HCT116 (cell line): ENCODE results near the gene IGF2BP3. TPM values are rescaled to one million over a fixed set of nuclear protein-coding genes. Genes with fewer than 3 reads are reported as not detected.

Experiments
- ATAC-seq: fragments of 200-7000 bp; cut with Tn5 transposase; 2 replicates; pipeline ENCODE4 v1.9.1; 2020; ENCODE audit warnings: mild to moderate bottlenecking, moderate library complexity
- BruUV-seq: library from RNA; stranded (reverse); fragments of 400-500 nt; replicated peaks from 2 replicates; lab custom pipeline; 2021; lab: Mats Ljungman, UMichigan
- CTCF ChIA-PET: fragments of 300-600 bp; sonication (Branson Sonifier 250); formaldehyde crosslinking; loops from one replicate; lab custom pipeline; 2021; ENCODE audit warnings: antibody characterized with exemption; lab: Charles Lee
- POLR2A ChIA-PET: fragments of 300-600, 350-600 bp; sonication (Branson Sonifier 250); formaldehyde crosslinking; loops from one replicate; lab custom pipeline; 2021; ENCODE audit warnings: antibody characterized with exemption; lab: Charles Lee
- RAD21 ChIA-PET, 2 experiments: fragments of 300-600 bp; sonication (Branson Sonifier 250); formaldehyde crosslinking; loops; one replicate each; lab custom pipeline; 2023; ENCODE audit warnings: low total read pairs in 2 of 2; ENCODE audit not compliant: uncharacterized antibody in 2 of 2, unreplicated experiment in 2 of 2, low non-redundant PET in 1 of 2; lab: Charles Lee
- DNase-seq: peaks from one replicate; pipeline ENCODE4 v3.0.0-alpha.2; 2010; ENCODE audit warnings: low read depth, low spot score
- H2AFZ ChIP-seq: fragments of 200-600 bp; shearing (Covaris generic), sonication (generic); 2 replicates; pipeline ENCODE4 v1.6.1; 2017; ENCODE audit warnings: low read depth, mixed run types, mixed read lengths, antibody characterized with exemption, low read length; ENCODE audit not compliant: poor library complexity, severe bottlenecking
- H3K27ac ChIP-seq: 2 replicates; pipeline ENCODE4 v1.5.1; 2012; ENCODE audit warnings: low read depth, low read length
- H3K27me3 ChIP-seq: fragments of 200-600 bp; sonication (generic); 2 replicates; pipeline ENCODE4 v1.6.1; 2016; ENCODE audit warnings: mixed run types, low read length, mixed read lengths; ENCODE audit not compliant: insufficient read depth
- H3K36me3 ChIP-seq, 2 experiments: fragments of 200-500 bp in 1 of 2; fragments of 200-600 bp in 1 of 2; sonication (Bioruptor generic) in 1 of 2; sonication (generic) in 1 of 2; 2 replicates each; pipeline versions ENCODE4 v1.5.1 to v1.6.1; 2014 to 2016; ENCODE audit warnings: low read length in 2 of 2, inconsistent platforms in 1 of 2, mixed read lengths in 1 of 2, mixed run types in 1 of 2; ENCODE audit not compliant: insufficient read depth in 2 of 2, control insufficient read depth in 1 of 2
- H3K4me1 ChIP-seq, 2 experiments: fragments of 200-600 bp in 1 of 2; sonication (generic) in 1 of 2; 2 replicates each; pipeline versions ENCODE4 v1.5.1 to v1.6.1; 2012 to 2017; ENCODE audit warnings: low read length in 2 of 2, inconsistent platforms in 1 of 2, mild to moderate bottlenecking in 1 of 2, mixed read lengths in 1 of 2, mixed run types in 1 of 2, moderate library complexity in 1 of 2; ENCODE audit not compliant: insufficient read depth in 2 of 2, control insufficient read depth in 1 of 2
- H3K4me2 ChIP-seq: fragments of 200-600 bp; sonication (generic); 2 replicates; pipeline ENCODE4 v1.6.1; 2017; ENCODE audit warnings: mixed run types, low read length, mixed read lengths
- H3K4me3 ChIP-seq, 2 experiments: fragments of 200-600 bp in 1 of 2; sonication (generic) in 1 of 2; replicated peaks in 1 of 2; 2 replicates each; pipeline ENCODE4 v1.5.1; 2011 to 2016; ENCODE audit warnings: low read length in 2 of 2, control low read depth in 1 of 2, low read depth in 1 of 2, mild to moderate bottlenecking in 1 of 2, mixed read lengths in 1 of 2, mixed run types in 1 of 2
- H3K79me2 ChIP-seq: fragments of 200-600 bp; sonication (generic); 2 replicates; pipeline ENCODE4 v1.6.1; 2017; ENCODE audit warnings: mild to moderate bottlenecking, mixed run types, low read length, moderate library complexity, mixed read lengths; ENCODE audit not compliant: insufficient read depth
- H3K9ac ChIP-seq: fragments of 200-600 bp; sonication (generic); 2 replicates; pipeline ENCODE4 v1.6.1; 2016; ENCODE audit warnings: low read length, mixed read lengths
- H3K9me2 ChIP-seq: fragments of 200-600 bp; sonication (generic), shearing (Covaris generic); 2 replicates; pipeline ENCODE4 v1.6.1; 2017; ENCODE audit warnings: mixed run types, mild to moderate bottlenecking, moderate library complexity; ENCODE audit not compliant: insufficient read depth
- H3K9me3 ChIP-seq, 2 experiments: fragments of 200-500 bp in 1 of 2; fragments of 200-600 bp in 1 of 2; sonication (Bioruptor generic) in 1 of 2; sonication (generic) in 1 of 2; 2 replicates each; pipeline ENCODE4 v1.6.1; 2014 to 2017; ENCODE audit warnings: low read length in 2 of 2, mixed read lengths in 2 of 2, inconsistent platforms in 1 of 2, low read depth in 1 of 2, mild to moderate bottlenecking in 1 of 2, mixed run types in 1 of 2, moderate library complexity in 1 of 2; ENCODE audit not compliant: control insufficient read depth in 1 of 2, insufficient read depth in 1 of 2
- H4K20me1 ChIP-seq: fragments of 200-600 bp; sonication (generic), shearing (Covaris generic); 2 replicates; pipeline ENCODE4 v1.6.1; 2017; ENCODE audit warnings: mixed run types, mild to moderate bottlenecking, moderate library complexity; ENCODE audit not compliant: insufficient read depth
- CTCF ChIP-seq, 3 experiments: fragments of 200-600 bp in 1 of 3; sonication (generic) in 1 of 3; IDR thresholded peaks in 2 of 3; conservative IDR thresholded peaks in 1 of 3; 2 replicates each; pipeline ENCODE4 v1.5.1; 2012 to 2017; ENCODE audit warnings: low read depth in 2 of 3, low read length in 2 of 3, antibody characterized with exemption in 1 of 3, borderline replicate concordance in 1 of 3, control low read depth in 1 of 3, mild to moderate bottlenecking in 1 of 3, mixed read lengths in 1 of 3, mixed run types in 1 of 3, moderate library complexity in 1 of 3; ENCODE audit not compliant: insufficient read depth in 1 of 3
- EZH2 ChIP-seq: fragments of 200-600 bp; sonication (generic); IDR thresholded peaks from 2 replicates; pipeline ENCODE4 v1.6.1; 2017; ENCODE audit warnings: antibody characterized with exemption, mixed run types
- FOSL1 ChIP-seq: IDR thresholded peaks from 2 replicates; pipeline ENCODE4 v1.6.1; 2012; ENCODE audit warnings: low read depth
- RAD21 ChIP-seq: IDR thresholded peaks from 2 replicates; pipeline ENCODE4 v1.6.1; 2012; ENCODE audit warnings: low read depth, mild to moderate bottlenecking
- YY1 ChIP-seq: IDR thresholded peaks from 2 replicates; pipeline ENCODE4 v1.6.1; 2011; ENCODE audit warnings: low read length, low read depth, moderate library complexity, mild to moderate bottlenecking; ENCODE audit not compliant: insufficient replicate concordance; ENCODE audit errors: extremely low read depth
- ZBTB33 ChIP-seq: IDR thresholded peaks from 2 replicates; pipeline ENCODE4 v1.6.1; 2011; ENCODE audit warnings: mild to moderate bottlenecking, low read length, moderate library complexity; ENCODE audit not compliant: insufficient replicate concordance; ENCODE audit errors: extremely low read depth
- intact Hi-C: fragments of 100-400 bp; cut with micrococcal nuclease; formaldehyde crosslinking; loops from 2 replicates; pipeline ENCODE4 v1.10.0; 2022
- total RNA-seq: library from RNA; stranded (reverse); gene quantifications from one replicate; pipeline ENCODE4 v1.2.1, GENCODE V29; 2021; ENCODE audit not compliant: unreplicated experiment

Gene IGF2BP3
- total RNA-seq, 1 experiment from 2014 or later = 79.1 TPM

GRCh38 chr7:23369695-23370404 is 100.4 kb downstream of the IGF2BP3 start (continued):
- TF ChIP-seq CTCF (IDR thresholded peaks at IDR 0.05 in 2 of 3, conservative IDR thresholded peaks at IDR 0.05 in 1 of 3; ENCODE audit: borderline replicate concordance in 1 of 3, insufficient read depth in 1 of 3, low read depth in 2 of 3, low read length in 2 of 3) (no peak), RAD21 (no peak), YY1 (no peak), FOSL1 (no peak)

GRCh38 chr7:23369100-23369499 is 101.2 kb downstream of the IGF2BP3 start:
- no peak overlapping the region for H3K27ac ChIP-seq
- H4K20me1 ChIP-seq = no peaks in the 10 kb centered on the region
- intact Hi-C loops = no loop called here
- TF ChIP-seq EZH2 = no peak
- TF ChIP-seq ZBTB33 = no peak
- TF ChIP-seq, all 23 proteins: peak for 0
- ChIA-PET RAD21 (no interaction called here), CTCF (no interaction called here), POLR2A (no interaction called here)
- H3K9me3 ChIP-seq = no peaks in the 10 kb centered on the region
- peaks cover 3 to 8% of the 10 kb centered on the region in 2 experiments; a peak in 2 of 4 replicates for H3K36me3 ChIP-seq
- no peak overlapping the region for H3K4me2 ChIP-seq
- no peak overlapping the region for H3K4me3 ChIP-seq
- H3K27me3 ChIP-seq = no peaks in the 10 kb centered on the region
- peaks cover 65% of the 10 kb centered on the region for H3K79me2 ChIP-seq
- H3K9me2 ChIP-seq = no peaks in the 10 kb centered on the region
- H3K9ac ChIP-seq = no peak overlapping the region
- BruUV-seq = no TSS peak
- peaks cover 7 to 21% of the 10 kb centered on the region in 2 experiments for H3K4me1 ChIP-seq
- DNase-seq (no peak), ATAC-seq (peak; percentile 52; the same call in 1 of the 2 replicates)
- H2AFZ ChIP-seq = no peak overlapping the region
